Tibial artery (tissue), 4 donors: Measurements from ENCODE around the gene RBM14.

Experiments
- DNase-seq, 2 donors: peaks; one replicate each; pipeline ENCODE4 v3.0.0-alpha.2; 2019
- H3K27ac ChIP-seq, 2 donors: fragments of 200-600 bp; sonication (generic) in 1 of 2; 1 replicate in 1 of 2; 2 replicates in 1 of 2; pipeline ENCODE4 v1.5.1; 2018 to 2019; ENCODE audit warnings: mild to moderate bottlenecking in 1 of 2
- H3K27me3 ChIP-seq, 2 donors: fragments of 200-600 bp; sonication (generic) in 1 of 2; one replicate each; pipeline versions ENCODE4 v1.5.1 to v1.6.0; 2016 to 2019
- H3K36me3 ChIP-seq, 3 donors: fragments of 200-600 bp; sonication (generic) in 2 of 3; one replicate each; pipeline ENCODE4 v1.5.1; 2016 to 2019; ENCODE audit warnings: mild to moderate bottlenecking in 2 of 3
- H3K4me1 ChIP-seq, 4 donors: fragments of 200-600 bp; sonication (generic) in 2 of 4; 1 replicate in 3 of 4; 2 replicates in 1 of 4; pipeline ENCODE4 v1.5.1; 2016 to 2019
- H3K4me3 ChIP-seq, 2 donors: fragments of 200-600 bp; sonication (generic) in 1 of 2; 1 replicate in 1 of 2; 2 replicates in 1 of 2; pipeline ENCODE4 v1.5.1; 2018 to 2019; ENCODE audit warnings: mild to moderate bottlenecking in 2 of 2
- H3K9me3 ChIP-seq, 3 donors: fragments of 200-600 bp; sonication (generic) in 1 of 3; one replicate each; pipeline ENCODE4 v1.5.1; 2016 to 2019
- intact Hi-C: fragments of 100-400 bp; cut with DNase I; formaldehyde crosslinking; loops from one replicate; pipeline ENCODE4 v1.15.0; 2023; ENCODE audit warnings: low total_unique reads
- TF ChIP-seq, protein P1 (sequence below), 2 experiments: fragments of 200-600 bp in 1 of 2; fragments of 450-650 bp in 1 of 2; IDR thresholded peaks; one replicate each; pipeline ENCODE4 v1.5.1; 2017 to 2019; ENCODE audit warnings: antibody characterized with exemption in 2 of 2, mild to moderate bottlenecking in 1 of 2, moderate library complexity in 1 of 2

Gene RBM14

GRCh38 chr11:66616379-66617154 is at the start of gene RBM14:
Gene RBM14, plus strand, starts transcription at chr11:66616630. Its CDS starts 91 bp downstream, at chr11:66616721.
- intact Hi-C loops, result loop anchor here (2.0 kb wide), 1 partner anchor 22 kb away; the partner anchor contains the start of gene RBM4
- H3K36me3 ChIP-seq, result no peaks in the 10 kb centered on the region

GRCh38 chr11:66567787-66568123 is 48.7 kb upstream of the RBM14 start:
- DNase-seq, result no peak
- peaks cover 0 to 21% (median 11%) of the 10 kb centered on the region in 4 donors for H3K4me1 ChIP-seq
- no peaks in the 10 kb centered on the region for H3K27me3 ChIP-seq
- H3K36me3 ChIP-seq, result peaks cover 0 to 36% (median 3%) of the 10 kb centered on the region in 3 donors
- H3K27ac ChIP-seq, result peak overlapping the region; percentile 61 to 73
- no peaks in the 10 kb centered on the region for H3K9me3 ChIP-seq
- TF ChIP-seq, protein P1, sequence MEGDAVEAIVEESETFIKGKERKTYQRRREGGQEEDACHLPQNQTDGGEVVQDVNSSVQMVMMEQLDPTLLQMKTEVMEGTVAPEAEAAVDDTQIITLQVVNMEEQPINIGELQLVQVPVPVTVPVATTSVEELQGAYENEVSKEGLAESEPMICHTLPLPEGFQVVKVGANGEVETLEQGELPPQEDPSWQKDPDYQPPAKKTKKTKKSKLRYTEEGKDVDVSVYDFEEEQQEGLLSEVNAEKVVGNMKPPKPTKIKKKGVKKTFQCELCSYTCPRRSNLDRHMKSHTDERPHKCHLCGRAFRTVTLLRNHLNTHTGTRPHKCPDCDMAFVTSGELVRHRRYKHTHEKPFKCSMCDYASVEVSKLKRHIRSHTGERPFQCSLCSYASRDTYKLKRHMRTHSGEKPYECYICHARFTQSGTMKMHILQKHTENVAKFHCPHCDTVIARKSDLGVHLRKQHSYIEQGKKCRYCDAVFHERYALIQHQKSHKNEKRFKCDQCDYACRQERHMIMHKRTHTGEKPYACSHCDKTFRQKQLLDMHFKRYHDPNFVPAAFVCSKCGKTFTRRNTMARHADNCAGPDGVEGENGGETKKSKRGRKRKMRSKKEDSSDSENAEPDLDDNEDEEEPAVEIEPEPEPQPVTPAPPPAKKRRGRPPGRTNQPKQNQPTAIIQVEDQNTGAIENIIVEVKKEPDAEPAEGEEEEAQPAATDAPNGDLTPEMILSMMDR (IDR thresholded peaks at IDR 0.05), result no peak
- peak overlapping the region; percentile 63 to 76 for H3K4me3 ChIP-seq
- intact Hi-C loops, result no loop called here

More at GRCh38 chr11:66616379-66617154, at the start of gene RBM14:
- Histone ChIP-seq H3K9me3 (no peaks in the 10 kb centered on the region), H3K27me3 (no peaks in the 10 kb centered on the region), H3K4me3 (peak within 1 kb of the TSS; percentile 88 to 92), H3K4me1 (peaks cover 0 to 51% (median 32%) of the 10 kb centered on the region in 4 donors), H3K27ac (peak within 1 kb of the TSS; percentile 96)
- DNase-seq, result peak; percentile 98 to 100
- TF ChIP-seq, protein P1 (IDR thresholded peaks at IDR 0.05), result no peak

DNA sequence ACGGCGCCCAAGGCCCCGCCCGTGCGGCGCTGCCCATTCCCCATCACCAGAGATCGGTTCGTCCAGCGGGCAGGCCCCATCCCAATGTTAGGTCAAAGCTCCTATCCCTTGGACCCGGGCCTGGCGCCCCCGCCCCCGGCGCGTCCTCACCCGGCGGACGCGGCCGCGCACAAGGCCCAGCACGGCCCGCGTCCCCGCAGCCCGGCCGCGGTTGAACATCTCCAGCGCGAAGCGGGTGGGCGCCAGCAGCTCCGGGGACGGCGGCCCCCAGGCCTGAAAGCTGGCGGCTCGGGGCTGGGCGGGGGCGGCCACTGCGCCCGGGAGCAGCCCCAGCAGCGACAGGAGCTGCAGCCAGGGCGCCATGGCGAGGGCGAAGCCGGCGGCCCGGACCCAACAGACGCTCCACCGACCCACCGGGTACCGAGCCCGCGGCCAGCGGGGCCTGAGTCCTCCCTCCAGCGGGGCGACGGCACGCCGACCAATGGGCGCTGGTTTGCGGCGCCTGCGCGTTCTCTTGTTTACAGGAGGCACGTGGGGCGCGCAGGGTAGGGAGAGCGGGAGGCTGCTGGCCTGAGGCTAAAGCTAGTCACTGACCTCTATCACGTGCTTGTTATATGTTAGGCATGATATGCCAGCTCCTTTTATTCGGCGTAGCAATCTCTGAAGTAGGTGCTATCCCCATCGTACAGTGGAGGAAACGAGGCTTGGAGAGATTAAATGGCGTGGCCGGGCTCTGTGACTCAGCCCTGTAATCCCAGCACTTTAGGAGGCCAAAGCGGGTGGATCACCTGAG is 48.1 kb upstream of the RBM14 start, which contains the start of gene CTSF:
Gene CTSF (minus strand): TSS at position 483 of the 793 bp plus-strand sequence. CDS start 120 bp downstream, at position 363.
- DNase-seq, result peak; percentile 93 to 94
- no peaks in the 10 kb centered on the region for H3K9me3 ChIP-seq
- H3K4me1 ChIP-seq, result peaks cover 0 to 21% (median 11%) of the 10 kb centered on the region in 4 donors
- H3K27me3 ChIP-seq, result no peaks in the 10 kb centered on the region
- peak within 1 kb of the TSS; percentile 61 to 73 for H3K27ac ChIP-seq
- H3K36me3 ChIP-seq, result peaks cover 0 to 31% (median 3%) of the 10 kb centered on the region in 3 donors
- intact Hi-C loops, result no loop called here
- H3K4me3 ChIP-seq, result peak within 1 kb of the TSS; percentile 63 to 76
- TF ChIP-seq, protein P1 (IDR thresholded peaks at IDR 0.05), result no peak

- TF ChIP-seq, protein P1 (IDR thresholded peaks at IDR 0.05), result no peak
- peaks cover 0 to 21% (median 11%) of the 10 kb centered on the region in 4 donors for H3K4me1 ChIP-seq
- H3K36me3 ChIP-seq, result peaks cover 0 to 23% (median 3%) of the 10 kb centered on the region in 3 donors
- H3K27me3 ChIP-seq, result no peaks in the 10 kb centered on the region
- H3K4me3 ChIP-seq, result no peak overlapping the region
- H3K27ac ChIP-seq, result peak overlapping the region; percentile 61 to 73
- no peak for DNase-seq
- intact Hi-C loops, result no loop called here
- H3K9me3 ChIP-seq, result no peaks in the 10 kb centered on the region
Observed at GRCh38 chr11:66569076-66569475, 47.4 kb upstream of the RBM14 start.

DNA sequence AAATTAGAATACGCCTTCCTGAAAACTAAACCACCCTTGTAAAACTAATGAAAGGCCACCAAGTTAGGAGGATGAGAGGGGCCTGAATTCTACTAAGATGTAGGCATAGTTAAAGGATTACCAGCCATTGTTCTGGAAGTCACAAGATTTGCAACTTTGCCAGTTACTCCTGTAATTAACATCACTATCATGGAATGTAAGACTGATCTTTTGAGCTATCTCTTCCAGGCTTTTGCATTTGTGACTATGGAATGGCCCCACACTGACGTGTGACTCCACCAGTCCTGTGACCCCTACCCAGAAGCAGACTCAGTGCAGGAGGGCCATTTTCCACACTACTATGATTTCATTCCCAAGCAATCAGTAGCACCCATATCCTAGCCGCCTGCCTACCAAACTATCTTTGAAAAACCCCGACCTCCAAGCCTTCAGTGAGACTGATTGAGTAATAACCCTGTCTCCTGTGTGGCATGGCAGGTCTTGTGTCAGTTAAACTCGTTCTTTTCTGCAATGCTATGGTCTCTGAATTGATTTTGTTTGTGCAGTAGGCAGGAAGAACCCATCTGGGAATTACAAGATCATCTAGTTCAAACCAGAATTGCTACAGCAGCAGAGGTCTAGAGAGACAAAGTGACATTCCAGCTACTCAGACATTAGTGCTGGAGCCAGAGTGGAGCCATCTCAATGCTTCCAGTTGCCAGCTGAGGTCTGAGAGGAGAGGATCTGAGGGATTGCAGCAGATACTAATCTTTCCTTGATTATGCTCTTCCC is 46.2 kb upstream of the RBM14 start:
- Histone ChIP-seq H3K9me3 (no peaks in the 10 kb centered on the region), H3K4me3 (no peak overlapping the region), H3K27ac (no peak overlapping the region), H3K27me3 (no peaks in the 10 kb centered on the region), H3K4me1 (peaks cover 0 to 21% (median 11%) of the 10 kb centered on the region in 4 donors), H3K36me3 (peaks cover 0 to 11% (median 0%) of the 10 kb centered on the region in 3 donors)
- TF ChIP-seq, protein P1 (IDR thresholded peaks at IDR 0.05), result no peak
- no peak for DNase-seq
- intact Hi-C loops, result no loop called here
